ENCODE results near the gene AMFR.

AMFR gene

DNA sequence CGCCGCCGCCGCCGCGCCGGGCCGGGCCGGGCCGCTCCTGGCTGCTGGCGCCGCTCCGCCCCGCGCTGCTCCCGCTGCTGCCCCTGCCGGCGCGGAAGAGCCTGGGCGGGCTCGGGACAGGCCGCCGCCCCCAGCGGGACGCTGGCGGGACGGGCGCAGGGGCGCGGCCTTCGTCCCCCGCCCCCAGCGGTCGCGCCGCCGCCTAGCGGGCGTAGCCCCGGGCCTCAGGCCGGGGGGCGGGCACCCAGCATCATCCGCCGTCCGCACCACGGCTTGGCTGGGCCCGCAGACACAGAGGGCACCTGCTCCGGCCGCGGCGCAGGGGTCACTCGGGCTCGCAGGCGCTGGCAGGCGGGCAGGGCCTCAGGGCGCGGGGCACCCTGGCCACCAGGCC is at the start of gene AMFR:
TSS of gene AMFR (minus strand) at position 107 of the 394 bp plus-strand sequence. CDS start 218 bp downstream, outside the sequence.
- DNase-seq = peak; percentile 80

DNA sequence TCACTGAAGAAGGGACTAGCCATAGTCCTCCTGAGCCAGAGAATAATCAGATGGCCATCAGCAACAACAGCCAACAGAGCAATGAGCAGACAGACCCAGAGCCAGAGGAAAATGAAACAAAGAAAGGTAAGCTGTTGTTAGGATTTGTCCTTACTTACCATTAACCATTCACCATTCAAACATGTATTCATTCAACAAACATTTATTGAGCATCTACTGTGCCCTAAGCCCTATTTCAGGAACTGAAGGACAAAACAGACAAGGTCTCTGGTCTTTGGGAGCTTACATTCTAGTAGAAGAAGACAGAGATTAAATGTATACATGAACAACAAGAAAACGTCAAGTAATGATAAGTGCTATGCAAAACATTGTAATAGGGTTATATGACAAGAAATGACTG is 45.3 kb upstream of the AMFR start:
- DNase-seq = no peak

DNA sequence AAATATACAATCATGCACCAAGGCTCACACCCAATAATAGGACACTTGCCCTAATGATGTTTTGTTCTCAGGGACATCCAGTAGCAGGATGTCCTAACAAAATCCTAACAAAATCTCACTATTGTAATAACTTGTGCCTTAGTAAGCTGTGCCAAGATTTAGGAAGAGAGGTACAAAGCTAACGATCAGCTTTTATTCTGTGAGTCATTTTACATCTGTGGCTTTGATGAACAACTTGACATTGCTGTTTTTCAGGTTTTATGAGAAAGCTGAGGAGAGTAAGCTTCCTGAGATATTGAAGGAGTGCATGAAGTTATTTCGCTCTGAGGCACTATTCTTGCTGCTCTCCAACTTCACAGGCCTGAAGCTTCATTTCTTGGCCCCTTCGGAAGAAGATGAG is 44.9 kb upstream of the AMFR start:
- no peak for DNase-seq

DNA sequence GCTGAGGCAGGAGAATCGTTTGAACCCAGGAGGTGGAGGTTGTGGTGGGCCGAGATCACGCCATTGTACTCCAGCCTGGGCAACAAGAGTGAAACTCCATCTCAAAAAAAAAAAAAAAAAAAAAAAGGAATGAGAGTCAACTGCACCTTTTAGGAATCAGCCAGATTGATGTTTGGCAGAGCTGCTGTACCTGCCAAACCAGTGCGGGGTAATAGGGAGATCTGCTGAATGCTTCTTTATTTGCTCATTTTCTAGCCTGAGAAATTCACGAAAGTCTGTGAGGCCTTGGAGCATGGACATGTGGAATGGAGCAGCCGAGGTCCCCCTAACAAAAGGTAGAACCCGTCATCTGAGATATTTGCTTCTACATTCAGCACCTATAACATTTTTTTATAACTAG is 44.4 kb upstream of the AMFR start:
- DNase-seq = no peak

DNA sequence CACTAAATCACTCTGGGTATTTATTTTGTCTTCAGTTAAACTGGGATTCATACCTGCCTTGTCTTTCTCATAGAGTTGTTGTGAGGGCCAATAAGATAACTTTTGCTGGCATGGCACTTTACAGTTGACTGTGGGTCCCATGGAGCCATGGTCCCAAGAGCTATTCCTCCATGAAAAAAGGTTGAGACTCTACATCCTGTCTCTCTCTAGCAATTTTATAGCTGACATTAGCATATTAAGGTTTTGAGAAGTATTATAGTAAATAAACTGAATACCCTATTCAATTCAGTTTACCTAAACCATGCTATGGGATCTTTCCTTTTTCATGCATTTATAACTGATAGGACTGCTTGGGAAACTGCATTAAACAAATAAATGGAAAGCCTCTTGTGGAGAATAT is 43.5 kb upstream of the AMFR start:
- DNase-seq = no peak

DNA sequence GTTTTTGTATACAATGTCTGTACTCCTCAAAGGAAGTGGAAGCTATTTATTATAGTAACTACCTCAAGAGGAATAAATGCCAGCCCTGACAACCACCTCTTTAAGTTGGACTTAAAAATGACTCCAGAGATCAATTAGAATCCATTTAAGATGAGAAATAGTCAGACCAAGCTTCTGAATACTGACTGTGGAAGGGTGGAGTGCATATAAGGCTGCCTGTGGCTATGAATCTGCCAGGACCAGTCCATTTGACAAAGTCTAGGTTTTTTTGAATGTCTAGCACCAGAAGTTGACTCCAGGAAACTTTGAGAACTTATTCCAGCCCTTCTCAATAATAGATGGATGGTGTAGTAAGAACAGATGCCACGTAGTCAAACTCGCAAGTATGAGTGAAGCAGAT is 41.0 kb upstream of the AMFR start:
- DNase-seq = no peak

DNA sequence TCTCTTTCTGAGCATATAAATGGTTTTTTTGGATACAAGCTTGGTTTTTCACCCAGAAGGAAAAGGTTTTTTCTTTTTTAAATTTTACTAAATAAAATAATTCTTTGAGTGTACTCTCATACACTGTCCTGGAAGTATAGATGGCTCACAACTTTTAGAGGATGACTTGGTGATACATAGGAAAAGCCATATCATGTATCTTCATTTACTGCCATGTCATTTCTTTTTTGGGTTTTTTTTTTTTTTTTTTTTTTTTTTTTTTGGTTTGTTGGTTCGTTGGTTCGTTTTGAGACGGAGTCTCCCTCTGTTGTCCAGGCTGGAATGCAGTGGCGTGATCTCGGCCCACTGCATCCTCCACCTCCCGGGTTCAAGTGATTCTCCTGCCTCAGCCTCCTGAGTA is 37.8 kb upstream of the AMFR start:
- no peak for DNase-seq

DNA sequence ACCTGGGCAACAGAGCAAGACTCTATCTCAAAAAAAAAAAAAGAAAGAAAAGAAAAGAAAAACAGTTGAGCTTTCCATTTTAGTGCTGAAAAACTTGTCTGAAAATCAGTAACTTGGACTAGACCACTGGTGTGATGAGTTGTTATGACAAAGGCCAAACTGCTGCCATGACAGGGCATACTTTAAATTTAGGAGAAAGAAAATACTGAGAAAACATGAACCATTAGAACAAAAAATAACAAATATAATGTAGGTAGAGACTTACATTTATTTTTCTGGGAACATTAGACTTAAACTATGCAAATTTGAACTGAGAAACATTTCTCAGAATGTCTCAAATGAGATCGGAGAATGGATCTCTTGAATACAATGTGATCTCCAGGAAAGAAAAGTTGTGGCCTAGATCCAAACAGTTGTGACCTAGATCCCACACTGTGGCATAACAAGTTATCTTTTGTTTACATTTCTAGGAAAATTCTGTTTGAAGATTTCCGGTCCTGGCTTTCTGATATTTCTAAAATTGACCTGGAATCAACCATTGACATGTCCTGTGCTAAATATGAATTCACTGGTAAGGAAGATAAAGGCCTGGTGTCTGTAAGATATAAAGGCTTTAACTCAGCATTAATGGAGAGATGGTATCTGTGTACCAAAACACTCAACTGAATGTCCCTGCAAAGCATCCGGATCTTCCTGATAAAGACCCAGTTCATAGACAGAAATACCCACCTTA is 36.9 kb upstream of the AMFR start:
- DNase-seq = no peak

DNA sequence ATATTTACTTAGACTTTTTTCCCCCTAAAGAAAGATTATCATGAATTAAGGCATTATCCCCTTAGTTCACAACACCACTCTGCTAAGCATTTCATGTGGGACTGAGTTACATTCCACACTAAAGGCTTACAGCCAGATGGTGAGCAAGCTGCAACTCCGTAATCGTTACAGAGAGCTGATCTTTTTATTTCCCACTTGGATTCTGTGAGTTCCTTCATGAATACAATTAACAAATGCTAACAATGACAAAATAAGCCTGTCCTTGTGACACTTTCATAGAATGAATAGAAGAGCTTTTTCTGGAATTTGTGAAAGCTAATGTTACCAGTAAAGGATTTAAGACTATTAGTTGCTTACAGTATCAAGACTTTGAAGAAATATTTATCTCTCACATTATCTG is 34.8 kb upstream of the AMFR start:
- DNase-seq = no peak

DNA sequence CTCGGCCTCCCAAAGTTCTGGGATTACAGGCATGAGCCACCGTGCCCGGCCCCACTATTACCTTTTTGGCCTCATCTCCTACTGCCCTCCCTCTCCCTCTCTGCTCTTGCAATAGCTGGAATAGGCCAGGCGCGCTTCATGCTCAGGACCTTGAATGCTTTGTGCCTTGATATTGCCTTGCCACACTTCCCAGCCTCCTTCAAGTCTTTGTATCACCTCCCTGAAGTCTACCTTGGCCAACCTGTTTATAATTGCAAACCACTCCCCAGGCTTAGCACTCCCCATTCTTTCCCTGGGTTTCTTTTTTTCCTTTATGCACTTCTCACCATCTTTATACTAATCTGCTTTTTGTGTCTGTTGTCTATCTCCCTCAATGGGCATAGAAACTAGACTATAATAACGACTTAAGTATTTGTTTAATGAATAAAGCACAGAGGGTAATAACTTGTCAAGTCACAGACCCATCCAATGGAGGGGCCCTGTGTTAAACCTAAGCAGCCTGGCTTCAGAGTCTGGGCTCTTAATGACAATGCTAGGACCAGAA is 32.7 kb upstream of the AMFR start:
- no peak for DNase-seq

DNA sequence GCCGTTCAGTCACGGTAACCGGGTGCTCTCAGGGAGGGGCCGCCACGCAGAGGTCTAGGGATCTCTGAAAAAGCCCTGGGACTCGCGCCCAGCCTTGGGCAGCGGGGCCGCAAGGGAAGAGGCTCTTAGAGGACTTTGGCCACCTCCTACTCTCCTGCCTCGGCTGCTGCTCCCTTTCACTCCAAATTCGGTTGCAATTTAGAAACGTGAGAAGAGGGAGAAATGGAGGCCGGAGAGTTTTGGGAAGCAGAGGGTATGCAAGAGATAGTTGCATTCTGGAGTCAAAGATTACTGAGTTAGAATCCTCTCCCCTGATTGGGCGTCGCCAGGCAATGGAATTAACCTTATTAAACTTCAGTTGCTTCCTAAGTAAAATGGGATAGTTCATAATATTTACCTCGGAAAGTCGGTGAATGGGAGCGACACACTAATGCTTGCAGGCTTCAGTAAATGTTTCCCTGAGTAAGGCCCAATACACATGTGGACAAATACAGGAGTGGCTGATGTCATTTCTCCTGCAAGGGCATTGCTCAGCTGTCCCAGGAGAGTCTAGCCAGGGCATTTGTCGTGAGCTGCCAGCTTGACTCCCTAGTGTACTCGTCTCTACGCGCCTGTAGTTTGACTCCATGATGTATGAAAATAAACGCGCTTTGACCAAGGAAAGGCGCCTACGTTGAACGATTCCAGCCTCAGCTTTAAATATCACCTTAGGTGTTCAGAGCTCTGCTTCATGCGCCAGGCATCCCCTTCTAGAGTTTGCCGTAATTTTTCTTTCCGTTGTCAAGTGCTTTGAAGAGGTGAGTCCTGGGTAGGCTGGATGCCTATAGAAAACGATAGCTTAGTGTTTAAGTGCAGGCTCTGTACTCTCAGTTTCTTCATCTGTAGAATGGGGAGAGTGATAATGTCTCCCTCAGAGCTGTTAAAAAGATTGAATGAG is 26.7 kb upstream of the AMFR start:
- peak; percentile 21 for DNase-seq

DNA sequence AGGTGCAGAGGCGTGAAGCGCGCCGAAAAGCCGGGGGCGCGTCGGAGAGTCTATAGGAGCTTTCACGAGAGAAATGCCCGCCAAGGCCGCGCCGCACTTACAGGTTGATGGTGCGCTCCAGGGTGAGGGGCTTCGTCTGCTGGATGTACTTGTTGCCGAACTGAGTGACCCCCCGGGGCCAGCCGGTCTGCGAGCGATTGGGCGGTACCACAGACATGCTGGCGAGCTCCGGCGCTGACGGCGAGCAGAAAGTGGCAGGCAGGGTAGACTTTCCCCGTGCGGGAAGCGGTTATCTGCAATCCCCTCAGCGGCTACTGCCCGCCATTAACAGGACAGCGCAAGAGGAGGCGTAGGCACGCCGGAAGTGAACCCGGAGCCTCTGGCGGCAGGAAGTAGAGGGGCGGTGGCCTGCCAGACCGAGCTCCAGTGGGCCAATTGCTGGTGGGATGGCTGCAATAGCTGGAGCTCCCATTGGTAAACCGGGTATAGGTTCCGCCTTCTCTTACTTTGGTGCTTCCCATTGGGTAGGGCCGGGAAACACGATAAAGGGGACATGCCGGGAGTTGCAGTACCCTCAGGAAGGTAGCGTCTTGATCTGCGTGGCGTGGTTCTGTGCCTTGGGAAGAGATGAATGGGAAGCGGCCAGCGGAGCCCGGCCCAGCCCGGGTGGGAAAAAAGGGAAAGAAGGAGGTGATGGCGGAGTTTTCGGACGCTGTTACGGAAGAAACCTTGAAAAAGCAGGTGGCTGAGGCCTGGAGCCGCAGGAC is 25.8 kb upstream of the AMFR start, which contains the start of the genes NUDT21 and OGFOD1:
TSS of gene NUDT21 (minus strand) at position 347 of the 767 bp plus-strand sequence. CDS start at position 217, 130 bp downstream.
TSS of gene OGFOD1 (plus strand) at position 569 of the 767 bp plus-strand sequence. CDS start at position 628, 59 bp downstream.
- peak; percentile 98 for DNase-seq

DNA sequence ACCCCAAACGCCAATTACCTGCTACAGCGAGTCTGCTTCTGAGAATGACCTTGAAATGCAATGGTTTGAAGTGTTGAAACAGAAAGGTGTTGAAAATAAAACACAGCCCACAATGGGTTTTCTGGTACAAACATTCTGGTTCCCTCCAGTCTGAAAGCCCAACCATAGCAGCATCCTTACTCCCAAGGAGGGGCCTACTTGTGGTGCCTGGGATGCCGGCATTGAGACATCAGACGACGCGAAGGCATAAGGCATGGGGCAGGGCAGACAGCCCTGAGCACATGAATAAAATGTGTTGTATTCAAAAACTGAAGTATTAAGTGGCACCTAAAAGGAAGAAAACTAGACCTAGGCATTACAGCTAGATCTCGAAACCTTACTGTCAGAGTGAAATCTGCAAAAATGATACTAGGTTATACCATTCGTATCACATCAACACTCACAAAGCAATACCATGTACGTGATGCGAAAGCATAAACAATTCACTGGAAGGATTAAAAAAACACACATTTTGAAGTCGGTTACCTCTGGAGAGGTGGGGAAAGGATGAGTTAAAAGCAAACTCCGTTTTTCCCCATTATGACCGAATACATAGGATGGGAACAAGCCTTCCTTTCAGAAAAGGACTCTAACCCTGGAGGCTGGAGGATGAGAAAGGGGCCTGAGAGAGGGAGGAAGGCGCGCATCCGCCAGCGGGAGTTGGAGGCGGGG is 25.1 kb upstream of the AMFR start:
- peak; percentile 52 for DNase-seq

DNA sequence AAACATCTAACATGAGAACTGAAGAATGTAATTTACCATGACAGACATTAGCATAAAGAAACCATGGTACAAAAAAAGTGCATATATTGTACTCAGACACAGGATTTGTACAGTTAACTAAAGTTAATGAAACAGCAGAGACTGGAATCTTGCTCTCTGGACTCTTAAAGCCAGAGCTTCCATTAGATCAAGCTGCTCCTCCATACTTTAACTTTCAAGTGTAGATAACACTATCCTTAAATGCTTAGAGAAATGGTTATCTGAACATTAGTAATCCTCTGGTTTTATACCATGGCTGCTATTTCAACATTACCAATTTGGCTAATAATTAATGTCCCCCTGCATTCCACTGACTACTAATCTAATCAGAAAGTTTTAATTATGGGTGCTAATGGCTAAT is 22.7 kb upstream of the AMFR start:
- DNase-seq = no peak

DNA sequence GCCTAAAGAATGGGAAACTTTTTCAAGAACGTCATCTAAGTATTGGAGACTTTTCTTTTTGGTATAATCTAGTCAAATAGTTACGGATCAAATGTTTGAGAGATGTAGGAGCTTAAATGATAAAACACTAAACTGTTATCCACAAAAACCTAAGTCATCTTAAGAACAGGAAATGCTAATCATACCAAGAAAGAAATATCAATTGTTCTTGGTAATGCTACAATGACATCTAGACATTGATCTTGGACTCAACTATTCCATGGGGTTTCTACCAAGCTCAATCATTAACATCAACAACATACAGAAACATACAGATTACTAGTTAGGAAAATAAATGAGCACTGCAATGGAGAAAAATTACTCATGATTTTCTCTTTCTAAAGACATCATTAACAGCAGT is 21.9 kb upstream of the AMFR start:
- DNase-seq = peak; percentile 40

DNA sequence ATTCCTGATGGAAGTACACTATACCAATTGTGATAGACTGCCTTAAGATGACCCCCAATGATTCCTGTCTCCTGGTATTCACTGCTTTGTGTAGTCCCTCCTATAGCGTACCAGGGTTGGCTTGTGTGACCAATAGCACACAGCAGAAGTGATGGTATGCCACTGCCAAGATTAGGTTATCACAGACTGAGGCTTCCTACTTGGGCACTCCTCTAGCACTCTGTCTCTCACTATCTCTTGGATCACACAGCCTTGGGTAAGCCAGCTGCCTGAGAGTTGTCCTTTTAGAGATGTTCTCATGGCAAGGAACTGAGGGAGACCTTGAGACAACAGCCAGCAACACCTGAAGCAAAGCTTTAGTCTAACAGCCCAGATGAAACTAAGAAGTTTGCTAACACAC is 12.7 kb upstream of the AMFR start:
- no peak for DNase-seq

DNA sequence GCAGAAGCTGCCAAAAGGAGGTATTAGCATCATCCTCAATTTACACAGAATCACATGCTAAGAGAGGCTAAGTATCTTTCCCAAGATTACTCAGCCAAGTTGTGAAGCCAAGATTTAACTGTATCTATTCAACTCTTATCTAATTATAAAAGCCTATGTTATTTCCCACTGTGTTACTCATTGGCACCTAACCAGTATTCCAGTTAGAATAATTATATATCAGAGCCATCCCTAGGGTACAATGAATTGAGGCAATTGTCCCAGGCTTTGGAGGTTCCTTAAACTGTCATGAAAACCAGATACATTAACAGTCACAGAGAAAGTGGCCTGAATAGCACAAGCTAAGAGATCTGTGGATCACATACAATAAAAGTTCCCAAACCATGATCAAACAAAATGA is 10.9 kb upstream of the AMFR start:
- no peak for DNase-seq

DNA sequence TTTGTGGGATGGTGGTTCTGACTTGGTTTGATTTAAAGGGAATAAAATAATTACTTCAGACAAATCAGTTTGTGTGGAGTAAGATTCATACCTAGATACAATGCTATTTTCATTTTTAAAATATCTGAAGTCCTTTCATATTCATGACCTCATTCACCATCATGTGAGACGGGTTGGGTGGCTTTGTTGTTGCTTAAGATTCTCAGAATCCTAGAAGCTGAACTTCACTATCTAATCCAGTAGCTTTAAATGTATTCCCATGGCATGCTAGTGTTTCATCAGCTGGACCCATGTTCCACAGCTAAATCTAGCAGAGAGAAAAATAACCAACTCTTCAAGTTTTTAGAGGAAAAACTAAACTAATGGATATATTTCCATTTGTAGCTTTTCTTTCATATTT is 2.7 kb upstream of the AMFR start:
- DNase-seq = no peak

DNA sequence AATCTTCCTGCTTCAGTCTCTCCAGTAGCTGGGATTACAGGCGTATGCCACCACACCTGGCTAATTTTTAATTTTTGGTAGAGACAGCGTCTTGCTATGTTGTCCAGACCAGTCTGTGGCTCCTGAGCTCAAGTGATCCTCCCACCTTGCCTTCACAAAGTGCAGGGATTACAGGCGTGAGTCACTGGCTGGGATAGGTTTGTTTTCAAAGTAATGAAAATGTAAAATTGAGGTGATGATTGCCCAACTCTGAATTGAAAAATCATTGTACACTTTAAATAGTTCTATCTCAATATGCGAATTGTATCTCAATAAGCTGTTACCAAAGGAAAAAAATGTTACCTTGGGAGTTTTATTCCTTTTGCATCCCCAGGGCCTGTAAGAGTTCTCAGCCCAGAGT is 1.2 kb upstream of the AMFR start:
- DNase-seq = no peak

DNA sequence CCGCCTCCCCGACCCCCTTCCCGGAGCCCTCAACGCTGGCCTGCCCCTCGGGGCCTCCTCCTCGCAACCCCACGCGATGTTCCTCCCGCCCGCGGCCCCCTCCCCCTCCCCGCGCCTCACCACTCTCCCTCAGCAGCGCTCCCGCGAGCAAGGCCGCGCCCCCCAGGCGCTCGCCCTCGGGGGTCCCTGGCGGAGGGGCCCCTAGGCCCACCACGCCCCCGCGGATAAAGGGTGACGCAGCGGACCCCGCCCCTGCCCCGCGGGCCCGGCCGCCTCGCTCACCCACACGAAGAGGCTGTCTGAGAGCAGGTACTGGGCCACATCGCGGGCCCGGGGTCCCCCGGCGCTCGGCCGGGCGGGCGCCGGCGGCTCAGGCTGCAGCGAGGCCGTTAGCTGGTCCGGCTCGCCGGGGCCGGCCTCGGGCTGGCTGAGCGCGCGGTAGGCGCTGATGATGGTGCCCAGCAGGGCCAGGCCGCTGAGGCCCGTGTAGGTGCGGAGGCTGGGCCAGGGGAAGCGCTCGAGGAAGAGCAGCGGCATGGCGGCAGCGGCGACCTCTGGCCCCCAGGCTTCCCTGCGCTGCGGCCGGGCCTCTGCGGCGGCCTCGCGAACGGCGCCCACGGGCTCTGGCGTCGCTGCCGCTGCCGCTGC is 430 bp downstream of the AMFR start:
- DNase-seq = peak; percentile 17

DNA sequence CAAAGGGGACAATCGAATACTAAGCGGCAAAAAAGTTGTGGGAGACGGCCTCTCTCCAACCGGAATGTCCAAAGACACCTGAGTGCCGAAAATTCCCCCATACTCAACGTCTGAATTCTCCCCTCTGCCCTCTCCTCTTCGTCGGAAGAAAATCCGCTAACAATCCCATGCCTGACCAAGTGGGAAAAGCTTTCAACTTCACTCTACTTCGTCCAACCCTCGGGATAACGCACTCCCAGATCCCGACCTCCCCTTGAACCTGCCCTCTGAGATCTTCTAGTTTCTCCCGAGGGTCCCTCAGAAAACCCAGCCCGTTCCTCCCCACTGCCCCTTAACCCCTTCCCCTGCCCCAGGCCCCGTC is 961 bp downstream of the AMFR start:
- no peak for DNase-seq

All from activated CD4-positive, alpha-beta T cell treated with anti-CD3 and anti-CD28 coated beads, Interleukin-2, Interleukin-6, amounts not matched to agents 100 ng/mL and 50 ng/mL, durations not matched to agents 16 hours and 8 hours (primary cell).